ENCODE measurements around the gene MEGF6. TPM values are rescaled to one million over a fixed set of nuclear protein-coding genes. Genes with fewer than 3 reads are reported as not detected.

MEGF6 gene
- total RNA-seq, 6 experiments from 2014 or later: 2.2 to 9.6 (median 4.4) TPM

DNA sequence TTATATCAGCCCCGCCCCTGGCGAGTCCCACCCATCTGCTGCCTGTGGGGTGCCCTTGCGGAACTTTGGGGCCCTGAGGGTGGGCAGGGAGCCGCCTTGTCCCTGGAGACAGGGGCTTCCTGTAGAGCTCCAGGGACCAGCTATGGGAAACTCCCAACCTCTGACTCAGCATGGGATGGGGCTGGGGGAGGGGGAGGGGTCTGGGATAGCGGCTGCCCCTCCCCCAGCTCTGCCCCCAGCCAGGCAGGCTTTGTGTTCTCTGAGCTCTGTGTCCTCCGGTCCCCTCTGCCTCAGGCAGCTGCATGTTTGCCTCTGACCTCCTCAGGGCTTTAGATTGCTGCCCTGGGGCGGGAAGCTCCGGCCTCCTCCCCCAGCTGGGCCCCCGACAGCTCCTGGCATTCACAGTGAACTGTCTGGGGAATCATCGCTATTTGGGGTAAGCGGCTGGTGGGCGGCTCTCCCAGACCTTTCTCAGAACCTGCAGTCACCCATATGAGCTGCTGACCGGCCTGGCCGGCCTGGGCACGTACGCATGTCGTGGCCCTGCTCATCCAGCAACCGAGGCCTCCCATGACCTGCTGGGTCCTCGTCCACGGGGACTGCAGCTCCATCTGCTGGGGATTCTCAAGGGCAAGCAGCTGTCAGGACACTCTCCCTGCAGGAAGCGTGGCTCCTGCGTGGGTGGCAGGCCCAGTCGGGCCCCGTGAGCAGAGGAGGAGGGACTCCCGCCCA, 139.8 kb downstream of the MEGF6 start:
- Histone ChIP-seq H3K4me3 (no peak overlapping the region), H3K9me3 (no peaks in the 10 kb centered on the region), H3K4me1 (no peaks in the 10 kb centered on the region), H3K27me3 (no peaks in the 10 kb centered on the region), H3K36me3 (no peaks in the 10 kb centered on the region), H3K27ac (peak overlapping the region in 1 of 3 donors; percentile 38)
- DNase-seq (peak in 2 of 3 donors; percentile 60 to 61), ATAC-seq (peak; percentile 49 to 77 (median 65))
- intact Hi-C loops (cut with DNase I): no loop called here
- WGBS (ENCODE audit: insufficient coverage, low coverage, low lambda C conversion rate, missing lambda C conversion rate): 40% methylated on average over 1 of the region's 25 CpGs
- no peak for TF ChIP-seq POLR2A (IDR thresholded peaks at IDR 0.05)
- TF ChIP-seq, protein P1, sequence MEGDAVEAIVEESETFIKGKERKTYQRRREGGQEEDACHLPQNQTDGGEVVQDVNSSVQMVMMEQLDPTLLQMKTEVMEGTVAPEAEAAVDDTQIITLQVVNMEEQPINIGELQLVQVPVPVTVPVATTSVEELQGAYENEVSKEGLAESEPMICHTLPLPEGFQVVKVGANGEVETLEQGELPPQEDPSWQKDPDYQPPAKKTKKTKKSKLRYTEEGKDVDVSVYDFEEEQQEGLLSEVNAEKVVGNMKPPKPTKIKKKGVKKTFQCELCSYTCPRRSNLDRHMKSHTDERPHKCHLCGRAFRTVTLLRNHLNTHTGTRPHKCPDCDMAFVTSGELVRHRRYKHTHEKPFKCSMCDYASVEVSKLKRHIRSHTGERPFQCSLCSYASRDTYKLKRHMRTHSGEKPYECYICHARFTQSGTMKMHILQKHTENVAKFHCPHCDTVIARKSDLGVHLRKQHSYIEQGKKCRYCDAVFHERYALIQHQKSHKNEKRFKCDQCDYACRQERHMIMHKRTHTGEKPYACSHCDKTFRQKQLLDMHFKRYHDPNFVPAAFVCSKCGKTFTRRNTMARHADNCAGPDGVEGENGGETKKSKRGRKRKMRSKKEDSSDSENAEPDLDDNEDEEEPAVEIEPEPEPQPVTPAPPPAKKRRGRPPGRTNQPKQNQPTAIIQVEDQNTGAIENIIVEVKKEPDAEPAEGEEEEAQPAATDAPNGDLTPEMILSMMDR (IDR thresholded peaks at IDR 0.05): peak; percentile 7 to 45 (median 36)

DNA sequence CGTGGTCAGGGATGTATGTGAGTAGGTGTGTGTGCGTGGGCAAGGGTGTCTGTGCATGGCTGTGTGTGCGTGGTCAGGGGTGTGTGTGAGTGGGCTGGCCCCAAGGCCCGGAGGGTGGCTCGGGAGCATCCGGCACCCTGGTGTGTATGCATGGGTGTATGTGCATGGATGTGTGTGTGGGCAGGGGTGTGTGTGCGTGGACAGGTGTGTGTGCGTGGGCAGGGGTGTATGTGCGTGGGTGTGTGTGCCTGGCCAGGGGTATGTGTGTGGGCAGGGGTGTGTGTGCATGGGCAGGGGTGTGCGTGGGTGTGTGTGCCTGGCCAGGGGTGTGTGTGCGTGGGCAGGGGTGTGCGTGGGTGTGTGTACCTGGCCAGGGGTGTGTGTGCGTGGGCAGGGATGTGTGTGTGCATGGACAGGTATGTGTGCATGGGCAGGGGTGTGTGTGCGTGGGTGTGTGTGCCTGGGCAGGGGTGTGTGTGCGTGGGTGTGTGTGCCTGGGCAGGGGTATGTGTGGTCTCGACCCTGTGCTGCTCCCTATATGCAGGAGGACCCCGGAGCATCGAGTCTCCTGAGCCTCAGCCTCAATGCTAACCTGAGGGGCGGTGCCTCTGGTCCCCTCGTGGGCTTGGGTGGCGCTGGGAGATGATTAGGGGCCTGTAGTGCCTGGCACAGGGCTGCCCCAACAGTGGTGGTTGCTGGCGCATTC, 140.5 kb downstream of the MEGF6 start:
- ATAC-seq: no peak
- H3K27me3 ChIP-seq: no peaks in the 10 kb centered on the region

DNA sequence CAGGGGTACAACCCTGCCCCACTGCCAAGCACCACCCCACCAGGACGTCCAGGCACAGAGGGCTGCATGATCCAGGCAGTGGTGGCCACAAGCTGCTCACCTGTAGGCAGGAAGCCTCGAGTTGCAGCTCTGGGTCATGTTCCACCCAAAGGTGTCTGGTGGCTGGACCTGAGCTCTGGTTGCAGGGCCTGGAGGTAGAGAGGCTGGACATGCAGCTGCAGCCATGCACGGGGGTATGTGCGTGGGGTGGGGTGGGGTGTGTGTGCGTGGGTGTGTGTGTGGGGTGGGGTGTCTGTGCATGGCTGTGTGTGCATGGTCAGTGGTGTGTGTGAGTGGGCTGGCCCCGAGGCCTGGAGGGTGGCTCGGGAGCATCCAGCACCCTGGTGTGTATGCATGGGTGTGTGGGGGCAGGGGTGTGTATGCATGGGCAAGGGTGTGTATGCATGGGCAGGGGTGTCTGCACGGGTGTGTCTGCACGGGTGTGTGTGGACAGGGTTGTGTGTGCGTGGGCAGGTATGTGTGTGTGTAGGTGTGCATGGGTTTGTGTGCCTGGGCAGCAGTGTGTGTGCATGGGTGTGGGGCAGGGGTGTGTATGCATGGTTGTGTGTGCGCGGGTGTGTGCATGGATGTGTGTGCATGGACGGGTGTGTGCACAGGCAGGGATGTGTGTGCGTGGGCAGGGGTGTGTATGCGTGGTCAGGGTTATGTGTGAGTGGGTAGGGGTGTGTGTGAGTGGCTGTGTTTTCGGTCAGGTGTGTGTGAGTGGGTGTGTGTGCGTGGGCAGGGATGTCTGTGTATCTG, 141.3 kb downstream of the MEGF6 start:
- Histone ChIP-seq H3K4me1 (no peaks in the 10 kb centered on the region), H3K9me3 (no peaks in the 10 kb centered on the region), H3K27me3 (no peaks in the 10 kb centered on the region), H3K27ac (no peak overlapping the region), H3K36me3 (no peaks in the 10 kb centered on the region), H3K4me3 (no peak overlapping the region)
- DNase-seq (peak in 1 of 3 donors; percentile 37), ATAC-seq (no peak)
- 90% methylated on average over 13 of the region's 17 CpGs for WGBS (ENCODE audit: insufficient coverage, low coverage, low lambda C conversion rate, missing lambda C conversion rate)
- TF ChIP-seq, protein P1 (IDR thresholded peaks at IDR 0.05): no peak
- no peak for TF ChIP-seq POLR2A (IDR thresholded peaks at IDR 0.05)
- intact Hi-C loops (cut with DNase I): no loop called here

More for the DNA sequence above, 140.5 kb downstream of the MEGF6 start:
- no peak for TF ChIP-seq POLR2A (IDR thresholded peaks at IDR 0.05)
- TF ChIP-seq, protein P1 (IDR thresholded peaks at IDR 0.05): no peak
- Histone ChIP-seq H3K4me1 (no peaks in the 10 kb centered on the region), H3K9me3 (no peaks in the 10 kb centered on the region), H3K27ac (peak overlapping the region in 1 of 3 donors; percentile 38), H3K36me3 (no peaks in the 10 kb centered on the region), H3K4me3 (no peak overlapping the region)
- peak in 2 of 3 donors; percentile 16 to 35 for DNase-seq
- 75% methylated on average over 4 of the region's 22 CpGs for WGBS (ENCODE audit: insufficient coverage, low coverage, low lambda C conversion rate, missing lambda C conversion rate)
- intact Hi-C loops (cut with DNase I): no loop called here

DNA sequence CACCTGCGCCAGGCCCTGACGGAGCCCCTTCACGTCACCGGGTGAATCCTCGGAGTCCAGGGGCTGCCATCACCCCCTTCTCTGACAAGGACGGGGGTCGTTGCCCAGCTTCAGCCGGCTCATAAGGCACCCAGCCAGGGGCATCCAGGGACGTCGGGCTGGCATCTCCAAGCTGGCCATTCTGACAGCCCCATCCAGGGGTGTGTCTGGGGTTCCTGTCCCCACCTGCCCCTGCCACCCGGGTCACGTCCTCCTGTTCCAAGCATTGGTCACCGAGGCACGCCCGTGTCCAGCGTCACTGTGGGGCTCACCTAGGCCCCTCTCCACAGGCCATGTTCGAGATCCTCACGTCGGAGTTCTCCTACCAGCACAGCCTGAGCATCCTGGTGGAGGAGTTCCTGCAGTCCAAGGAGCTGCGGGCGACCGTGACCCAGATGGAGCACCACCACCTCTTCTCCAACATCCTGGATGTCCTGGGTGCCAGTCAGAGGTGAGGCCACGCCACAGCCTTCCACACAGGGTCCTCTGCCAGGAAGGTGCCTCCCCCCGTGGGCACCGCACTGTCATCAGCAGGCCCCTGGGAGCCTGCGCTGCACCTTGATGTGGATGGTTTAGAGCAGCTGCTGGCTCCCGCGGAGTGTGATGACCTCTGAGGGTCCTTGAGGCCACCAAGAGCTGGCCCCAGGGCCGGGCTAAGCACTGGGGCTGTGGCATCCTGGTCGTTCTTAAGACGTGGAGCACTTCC, 142.0 kb downstream of the MEGF6 start:
- peak in 2 of 3 donors; percentile 15 to 52 for DNase-seq
- TF ChIP-seq, protein P1 (IDR thresholded peaks at IDR 0.05): no peak
- no peak for TF ChIP-seq POLR2A (IDR thresholded peaks at IDR 0.05)
- no peaks in the 10 kb centered on the region for H3K4me1 ChIP-seq
- no peaks in the 10 kb centered on the region for H3K36me3 ChIP-seq
- no CpG with 5 or more reads among the region's 31 CpGs for WGBS (ENCODE audit: insufficient coverage, low coverage, low lambda C conversion rate, missing lambda C conversion rate)
- ATAC-seq: no peak
- no peak overlapping the region for H3K27ac ChIP-seq
- no peaks in the 10 kb centered on the region for H3K27me3 ChIP-seq
- no peak overlapping the region for H3K4me3 ChIP-seq
- H3K9me3 ChIP-seq: no peaks in the 10 kb centered on the region
- intact Hi-C loops (cut with DNase I): no loop called here

Measured in right lobe of liver (tissue), 6 donors.